Right atrium auricular region (tissue), 2 donors: ENCODE measurements around the gene KCNK17. TPM values are rescaled to one million over a fixed set of nuclear protein-coding genes. Genes with fewer than 3 reads are reported as not detected.

Source experiments
- DNase-seq: peaks from one replicate; pipeline ENCODE4 v3.0.0-alpha.2; 2019; ENCODE audit warnings: low spot score
- H3K27ac ChIP-seq, 2 donors: fragments of 200-600 bp; sonication (generic); 1 replicate in 1 of 2; 2 replicates in 1 of 2; pipeline ENCODE4 v1.5.1; 2016 to 2019
- H3K27me3 ChIP-seq, 2 donors: fragments of 200-600 bp; sonication (generic); one replicate each; pipeline versions ENCODE4 v1.5.1 to v1.6.0; 2017 to 2019
- H3K36me3 ChIP-seq: fragments of 200-600 bp; sonication (generic); one replicate; pipeline ENCODE4 v1.5.1; 2016
- H3K4me1 ChIP-seq, 2 donors: fragments of 200-600 bp; sonication (generic); one replicate each; pipeline versions ENCODE4 v1.5.1 to v1.6.0; 2017 to 2019
- H3K4me3 ChIP-seq, 2 donors: fragments of 200-600 bp; sonication (generic); 1 replicate in 1 of 2; 2 replicates in 1 of 2; pipeline ENCODE4 v1.5.1; 2017 to 2019; ENCODE audit warnings: mild to moderate bottlenecking in 1 of 2, moderate library complexity in 1 of 2
- H3K9me3 ChIP-seq, 2 donors: fragments of 200-600 bp; sonication (generic); one replicate each; pipeline ENCODE4 v1.5.1; 2019
- total RNA-seq, 2 donors: library from RNA; depleted of rRNA; stranded (reverse); fragments of >200 nt; gene quantifications; one replicate each; pipeline ENCODE4 v1.1.0, GENCODE V29; 2016
- TF ChIP-seq, protein P1 (sequence below), 2 donors: fragments of 200-600 bp; sonication (generic); IDR thresholded peaks; one replicate each; pipeline ENCODE4 v1.5.1; 2019; ENCODE audit warnings: antibody characterized with exemption in 2 of 2

KCNK17 gene
- total RNA-seq, 2 donors from 2014 or later = 0.98 to 1.3 TPM

DNA sequence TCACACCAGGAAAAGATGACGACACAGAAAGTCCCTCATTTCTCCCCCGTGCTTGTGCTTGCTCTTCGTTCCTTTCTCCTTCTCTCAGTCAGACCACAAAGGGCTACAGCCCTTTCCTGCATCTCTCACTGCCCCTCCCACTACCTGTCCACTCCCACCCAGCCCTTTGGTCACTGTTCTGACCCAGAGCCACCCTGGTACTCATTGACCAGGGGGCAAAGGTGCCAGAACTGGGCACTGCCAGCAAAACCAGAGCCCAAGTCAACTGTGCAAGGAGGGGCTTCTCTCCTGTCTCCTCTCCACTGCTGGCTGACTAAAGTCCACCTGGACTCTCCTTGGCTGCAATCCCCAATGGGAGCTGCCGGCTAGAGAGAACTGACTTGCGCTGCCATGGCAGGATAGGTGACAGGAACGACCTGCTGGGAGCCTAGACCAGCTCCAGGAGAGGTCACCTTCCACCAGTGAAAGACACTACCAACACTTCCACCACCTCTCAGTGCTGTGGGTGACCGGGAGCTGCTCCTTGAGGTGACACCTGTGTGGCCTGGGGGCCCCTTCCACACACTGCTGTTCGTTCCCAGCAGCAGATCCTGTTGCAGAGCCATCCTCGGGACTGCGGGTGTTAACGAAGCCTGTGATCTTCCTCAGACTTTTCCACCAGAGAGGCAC lies 32.8 kb downstream of the KCNK17 start:
- Histone ChIP-seq H3K36me3 (no peaks in the 10 kb centered on the region), H3K27me3 (no peaks in the 10 kb centered on the region), H3K4me1 (no peaks in the 10 kb centered on the region), H3K9me3 (no peaks in the 10 kb centered on the region), H3K4me3 (no peak overlapping the region), H3K27ac (no peak overlapping the region)
- DNase-seq = no peak
- TF ChIP-seq, protein P1, sequence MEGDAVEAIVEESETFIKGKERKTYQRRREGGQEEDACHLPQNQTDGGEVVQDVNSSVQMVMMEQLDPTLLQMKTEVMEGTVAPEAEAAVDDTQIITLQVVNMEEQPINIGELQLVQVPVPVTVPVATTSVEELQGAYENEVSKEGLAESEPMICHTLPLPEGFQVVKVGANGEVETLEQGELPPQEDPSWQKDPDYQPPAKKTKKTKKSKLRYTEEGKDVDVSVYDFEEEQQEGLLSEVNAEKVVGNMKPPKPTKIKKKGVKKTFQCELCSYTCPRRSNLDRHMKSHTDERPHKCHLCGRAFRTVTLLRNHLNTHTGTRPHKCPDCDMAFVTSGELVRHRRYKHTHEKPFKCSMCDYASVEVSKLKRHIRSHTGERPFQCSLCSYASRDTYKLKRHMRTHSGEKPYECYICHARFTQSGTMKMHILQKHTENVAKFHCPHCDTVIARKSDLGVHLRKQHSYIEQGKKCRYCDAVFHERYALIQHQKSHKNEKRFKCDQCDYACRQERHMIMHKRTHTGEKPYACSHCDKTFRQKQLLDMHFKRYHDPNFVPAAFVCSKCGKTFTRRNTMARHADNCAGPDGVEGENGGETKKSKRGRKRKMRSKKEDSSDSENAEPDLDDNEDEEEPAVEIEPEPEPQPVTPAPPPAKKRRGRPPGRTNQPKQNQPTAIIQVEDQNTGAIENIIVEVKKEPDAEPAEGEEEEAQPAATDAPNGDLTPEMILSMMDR (IDR thresholded peaks at IDR 0.05) = no peak

DNA sequence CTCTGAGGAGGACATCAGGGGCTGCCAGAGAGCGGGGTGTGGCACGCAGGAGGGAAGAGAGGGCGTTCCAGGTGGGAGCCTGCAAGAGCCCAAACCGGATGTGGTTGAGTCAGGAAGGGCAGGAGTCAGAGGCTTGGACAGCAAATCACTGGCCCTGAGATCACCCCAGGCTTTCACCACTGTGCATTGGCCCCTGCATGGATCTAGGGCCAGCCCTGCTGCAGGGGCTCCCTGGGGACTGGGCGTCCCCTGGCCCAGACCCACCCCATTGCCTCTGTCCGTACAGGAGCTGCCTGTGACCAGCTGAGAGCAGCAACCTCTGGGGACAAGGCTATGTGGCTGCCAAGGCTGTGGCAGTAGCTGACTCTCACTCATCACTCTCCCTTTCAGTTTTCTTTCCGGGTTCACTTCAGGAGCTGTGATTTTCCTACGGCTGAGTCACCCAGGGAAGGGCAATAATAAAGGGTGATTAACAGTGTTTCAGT lies 33.9 kb downstream of the KCNK17 start:
- Histone ChIP-seq H3K4me1 (no peaks in the 10 kb centered on the region), H3K4me3 (no peak overlapping the region), H3K27ac (no peak overlapping the region), H3K36me3 (no peaks in the 10 kb centered on the region), H3K9me3 (no peaks in the 10 kb centered on the region), H3K27me3 (no peaks in the 10 kb centered on the region)
- TF ChIP-seq, protein P1 (IDR thresholded peaks at IDR 0.05) = no peak
- DNase-seq = no peak

DNA sequence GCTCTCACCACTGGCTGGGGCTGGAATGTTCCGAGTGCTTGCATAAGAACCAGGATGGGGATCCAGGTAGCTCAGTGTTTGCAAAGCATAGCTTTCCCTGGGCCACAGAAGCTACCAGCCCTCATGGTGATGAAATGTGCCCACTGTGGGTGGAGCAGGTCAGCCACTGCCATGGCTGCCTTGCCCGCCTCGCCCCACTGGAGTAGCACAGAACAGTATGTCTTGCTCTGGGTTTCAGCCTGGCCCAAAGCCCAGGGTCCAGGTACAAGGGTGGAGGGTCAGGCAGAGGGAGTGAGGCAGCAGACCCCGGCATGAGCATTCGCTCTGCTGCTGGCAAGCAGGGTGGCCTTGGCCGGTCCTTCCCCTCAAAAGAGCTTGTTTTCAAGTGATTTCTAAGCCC lies 34.7 kb downstream of the KCNK17 start:
- H3K9me3 ChIP-seq = no peaks in the 10 kb centered on the region
- no peaks in the 10 kb centered on the region for H3K36me3 ChIP-seq
- no peak overlapping the region for H3K27ac ChIP-seq
- no peaks in the 10 kb centered on the region for H3K4me1 ChIP-seq
- H3K4me3 ChIP-seq = no peak overlapping the region
- no peak for DNase-seq
- TF ChIP-seq, protein P1 (IDR thresholded peaks at IDR 0.05) = no peak
- H3K27me3 ChIP-seq = no peaks in the 10 kb centered on the region

DNA sequence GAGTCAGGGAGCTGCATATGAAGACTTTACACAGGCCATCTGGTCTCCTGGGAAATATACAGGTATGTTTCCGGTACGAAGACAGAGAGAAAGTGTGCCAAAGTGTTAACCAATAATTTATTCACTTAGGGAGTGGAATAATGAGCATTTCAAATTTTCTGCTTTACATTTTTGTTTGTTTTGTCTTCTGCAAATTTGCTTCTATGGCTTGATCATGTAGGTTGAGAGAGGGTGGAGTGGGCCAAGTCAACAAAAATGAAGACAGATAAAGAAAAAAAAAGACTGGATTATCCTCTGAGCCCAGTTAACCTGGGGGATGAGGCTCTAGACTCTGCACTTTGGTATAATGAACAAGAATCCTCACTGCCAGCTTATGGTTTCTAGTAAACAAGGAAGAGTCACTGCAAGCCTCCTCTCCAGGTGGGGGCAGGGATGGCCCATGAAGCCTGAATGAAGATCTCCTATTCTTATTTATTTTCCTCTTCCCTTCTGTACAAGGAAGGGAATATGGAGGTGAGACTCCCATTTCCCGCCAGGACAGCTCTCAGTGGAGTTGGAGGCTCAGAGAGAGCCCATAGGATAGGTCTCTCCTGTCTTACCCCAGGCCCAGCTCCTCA lies 37.7 kb downstream of the KCNK17 start:
- TF ChIP-seq, protein P1 (IDR thresholded peaks at IDR 0.05) = no peak
- Histone ChIP-seq H3K27me3 (no peaks in the 10 kb centered on the region), H3K36me3 (no peaks in the 10 kb centered on the region), H3K4me1 (no peaks in the 10 kb centered on the region), H3K9me3 (no peaks in the 10 kb centered on the region), H3K4me3 (no peak overlapping the region), H3K27ac (no peak overlapping the region)
- DNase-seq = no peak

DNA sequence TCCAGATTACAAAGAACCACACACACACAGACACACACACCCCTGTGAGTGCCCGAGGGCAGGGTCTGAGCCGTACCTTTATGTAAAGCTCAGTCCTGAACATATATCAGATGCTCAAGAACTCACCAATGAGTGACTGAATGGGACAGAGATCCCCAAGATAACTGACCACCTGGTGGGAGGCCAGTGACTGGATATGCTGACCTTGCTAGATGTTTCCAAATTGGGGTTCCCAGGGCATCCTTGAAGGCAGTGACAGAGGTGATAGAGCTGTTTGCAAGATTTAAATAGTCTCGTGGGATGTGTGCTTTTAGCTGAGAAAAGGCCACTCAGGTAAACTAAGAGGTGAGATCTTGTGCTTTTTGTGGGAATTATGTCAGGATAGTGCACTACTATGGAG lies 39.3 kb downstream of the KCNK17 start:
- no peaks in the 10 kb centered on the region for H3K27me3 ChIP-seq
- no peaks in the 10 kb centered on the region for H3K36me3 ChIP-seq
- DNase-seq = no peak
- H3K9me3 ChIP-seq = no peaks in the 10 kb centered on the region
- H3K27ac ChIP-seq = no peak overlapping the region
- TF ChIP-seq, protein P1 (IDR thresholded peaks at IDR 0.05) = no peak
- H3K4me3 ChIP-seq = no peak overlapping the region
- no peaks in the 10 kb centered on the region for H3K4me1 ChIP-seq
